ENCODE results near the gene CX3CR1.
A peak's percentile ranks its signal among the peaks of the same experiment; 100 is the strongest.
"Not testable (repeated sequence)": the region's sequence is repeated elsewhere in the genome, so short reads cannot be mapped to it uniquely, and the experiment has no call there.

CX3CR1 gene

GRCh38 chr3:39279745-39280517 is at the start of gene CX3CR1:
TSS of gene CX3CR1 (minus strand) at chr3:39280036. CDS start at chr3:39266509, 13,527 bp downstream.
- peak; percentile 66 for DNase-seq

GRCh38 chr3:39329493-39329892 is 49.7 kb upstream of the CX3CR1 start, which contains the start of gene CCR8:
TSS of gene CCR8 (plus strand) at chr3:39329709. CDS start at chr3:39332332, 2,623 bp downstream.
- no peak for DNase-seq

- DNase-seq: no peak
These were observed 48.0 kb upstream of the CX3CR1 start for GRCh38 chr3:39327746-39328349.

- no peak for DNase-seq
These were observed 47.4 kb upstream of the CX3CR1 start for GRCh38 chr3:39327053-39327745.

- DNase-seq: no peak
These were observed 45.4 kb upstream of the CX3CR1 start for GRCh38 chr3:39325236-39325635.

GRCh38 chr3:39323494-39323893 is 43.7 kb upstream of the CX3CR1 start:
- DNase-seq: no peak

- no peak for DNase-seq
These were observed 43.1 kb upstream of the CX3CR1 start for GRCh38 chr3:39322936-39323335.

GRCh38 chr3:39322209-39322715 is 42.4 kb upstream of the CX3CR1 start:
- not testable (repeated sequence) for DNase-seq

GRCh38 chr3:39321574-39321983 is 41.7 kb upstream of the CX3CR1 start:
- not testable (repeated sequence) for DNase-seq

GRCh38 chr3:39319249-39319648 is 39.4 kb upstream of the CX3CR1 start:
- DNase-seq: no peak

- DNase-seq: no peak
These were observed 38.5 kb upstream of the CX3CR1 start for GRCh38 chr3:39318301-39318700.

GRCh38 chr3:39317571-39318169 is 37.8 kb upstream of the CX3CR1 start:
- DNase-seq: no peak

- no peak for DNase-seq
These were observed 35.6 kb upstream of the CX3CR1 start for GRCh38 chr3:39315420-39315819.

- no peak for DNase-seq
These were observed 33.5 kb upstream of the CX3CR1 start for GRCh38 chr3:39313289-39313688.

- DNase-seq: no peak
These were observed 22.3 kb upstream of the CX3CR1 start for GRCh38 chr3:39302178-39302577.

GRCh38 chr3:39299279-39299678 is 19.4 kb upstream of the CX3CR1 start:
- DNase-seq: no peak

- no peak for DNase-seq
These were observed 16.6 kb upstream of the CX3CR1 start for GRCh38 chr3:39296197-39297077.

GRCh38 chr3:39295184-39295775 is 15.4 kb upstream of the CX3CR1 start:
- no peak for DNase-seq

GRCh38 chr3:39294446-39295183 is 14.8 kb upstream of the CX3CR1 start:
- no peak for DNase-seq

GRCh38 chr3:39292961-39293360 is 13.1 kb upstream of the CX3CR1 start:
- no peak for DNase-seq

- peak; percentile 43 for DNase-seq
These were observed 12.1 kb upstream of the CX3CR1 start for GRCh38 chr3:39291903-39292329.

Data from GDM1 (cell line).